Measurements from ENCODE around the gene SUSD6.

Gene SUSD6

GRCh38 chr14:69650948-69651369, 39.6 kb downstream of the SUSD6 start:
- Histone ChIP-seq H3K4me3 (ENCODE audit: insufficient read length, low read depth) (no peak overlapping the region), H3K36me3 (ENCODE audit: insufficient read depth, insufficient read length, low read length) (no peaks in the 10 kb centered on the region), H3K9ac (ENCODE audit: insufficient read length, low read depth) (no peak overlapping the region), H3K4me1 (ENCODE audit: insufficient read depth, insufficient read length) (peaks cover 5% of the 10 kb centered on the region), H3K27me3 (ENCODE audit: insufficient read depth, insufficient read length) (no peaks in the 10 kb centered on the region), H3K9me3 (ENCODE audit: insufficient read depth, low read length) (no peaks in the 10 kb centered on the region)
- TF ChIP-seq YY1 (IDR thresholded peaks at IDR 0.05; ENCODE audit: insufficient read depth, insufficient read length) = no peak
- no peak for TF ChIP-seq SUZ12 (IDR thresholded peaks at IDR 0.05; ENCODE audit: extremely low read depth, insufficient read depth, insufficient read length)
- no peak for TF ChIP-seq ZNF274 (IDR thresholded peaks at IDR 0.05; ENCODE audit: low read depth, low read length)
- no peak for DNase-seq (ENCODE audit: low read depth, low spot score)

- TF ChIP-seq ZNF274 (IDR thresholded peaks at IDR 0.05; ENCODE audit: low read depth, low read length) (no peak), SUZ12 (IDR thresholded peaks at IDR 0.05; ENCODE audit: extremely low read depth, insufficient read depth, insufficient read length) (no peak), YY1 (IDR thresholded peaks at IDR 0.05; ENCODE audit: insufficient read depth, insufficient read length) (no peak)
- H3K9ac ChIP-seq (ENCODE audit: insufficient read length, low read depth) = no peak overlapping the region
- H3K27me3 ChIP-seq (ENCODE audit: insufficient read depth, insufficient read length) = no peaks in the 10 kb centered on the region
- H3K36me3 ChIP-seq (ENCODE audit: insufficient read depth, insufficient read length, low read length) = no peaks in the 10 kb centered on the region
- DNase-seq (ENCODE audit: low read depth, low spot score) = no peak
- H3K9me3 ChIP-seq (ENCODE audit: insufficient read depth, low read length) = no peaks in the 10 kb centered on the region
- H3K4me3 ChIP-seq (ENCODE audit: insufficient read length, low read depth) = no peak overlapping the region
- H3K4me1 ChIP-seq (ENCODE audit: insufficient read depth, insufficient read length) = peaks cover 5% of the 10 kb centered on the region
These were observed 40.3 kb downstream of the SUSD6 start for GRCh38 chr14:69651664-69652063.

- no peak overlapping the region for H3K9ac ChIP-seq (ENCODE audit: insufficient read length, low read depth)
- no peak for TF ChIP-seq ZNF274 (IDR thresholded peaks at IDR 0.05; ENCODE audit: low read depth, low read length)
- no peak for TF ChIP-seq SUZ12 (IDR thresholded peaks at IDR 0.05; ENCODE audit: extremely low read depth, insufficient read depth, insufficient read length)
- no peak for TF ChIP-seq YY1 (IDR thresholded peaks at IDR 0.05; ENCODE audit: insufficient read depth, insufficient read length)
- DNase-seq (ENCODE audit: low read depth, low spot score) = no peak
- H3K4me3 ChIP-seq (ENCODE audit: insufficient read length, low read depth) = no peak overlapping the region
- peaks cover 5% of the 10 kb centered on the region for H3K4me1 ChIP-seq (ENCODE audit: insufficient read depth, insufficient read length)
- H3K36me3 ChIP-seq (ENCODE audit: insufficient read depth, insufficient read length, low read length) = no peaks in the 10 kb centered on the region
- H3K9me3 ChIP-seq (ENCODE audit: insufficient read depth, low read length) = no peaks in the 10 kb centered on the region
- H3K27me3 ChIP-seq (ENCODE audit: insufficient read depth, insufficient read length) = no peaks in the 10 kb centered on the region
These were observed 41.7 kb downstream of the SUSD6 start for GRCh38 chr14:69652942-69653684.

GRCh38 chr14:69654116-69654515, 42.7 kb downstream of the SUSD6 start:
- TF ChIP-seq YY1 (IDR thresholded peaks at IDR 0.05; ENCODE audit: insufficient read depth, insufficient read length) (no peak), ZNF274 (IDR thresholded peaks at IDR 0.05; ENCODE audit: low read depth, low read length) (no peak), SUZ12 (IDR thresholded peaks at IDR 0.05; ENCODE audit: extremely low read depth, insufficient read depth, insufficient read length) (no peak)

GRCh38 chr14:69657950-69658355, 46.6 kb downstream of the SUSD6 start:
- H3K4me3 ChIP-seq (ENCODE audit: insufficient read length, low read depth) = no peak overlapping the region
- H3K9ac ChIP-seq (ENCODE audit: insufficient read length, low read depth) = no peak overlapping the region
- no peak for TF ChIP-seq SUZ12 (IDR thresholded peaks at IDR 0.05; ENCODE audit: extremely low read depth, insufficient read depth, insufficient read length)
- TF ChIP-seq YY1 (IDR thresholded peaks at IDR 0.05; ENCODE audit: insufficient read depth, insufficient read length) = no peak
- no peak for TF ChIP-seq ZNF274 (IDR thresholded peaks at IDR 0.05; ENCODE audit: low read depth, low read length)
- H3K27me3 ChIP-seq (ENCODE audit: insufficient read depth, insufficient read length) = no peaks in the 10 kb centered on the region
- no peaks in the 10 kb centered on the region for H3K36me3 ChIP-seq (ENCODE audit: insufficient read depth, insufficient read length, low read length)
- no peak for DNase-seq (ENCODE audit: low read depth, low spot score)
- no peaks in the 10 kb centered on the region for H3K9me3 ChIP-seq (ENCODE audit: insufficient read depth, low read length)
- H3K4me1 ChIP-seq (ENCODE audit: insufficient read depth, insufficient read length) = no peaks in the 10 kb centered on the region

More at GRCh38 chr14:69654116-69654515, 42.7 kb downstream of the SUSD6 start:
- Histone ChIP-seq H3K4me1 (ENCODE audit: insufficient read depth, insufficient read length) (peaks cover 5% of the 10 kb centered on the region), H3K9ac (ENCODE audit: insufficient read length, low read depth) (no peak overlapping the region), H3K9me3 (ENCODE audit: insufficient read depth, low read length) (no peaks in the 10 kb centered on the region), H3K27me3 (ENCODE audit: insufficient read depth, insufficient read length) (no peaks in the 10 kb centered on the region), H3K36me3 (ENCODE audit: insufficient read depth, insufficient read length, low read length) (no peaks in the 10 kb centered on the region), H3K4me3 (ENCODE audit: insufficient read length, low read depth) (no peak overlapping the region)
- DNase-seq (ENCODE audit: low read depth, low spot score) = no peak

GRCh38 chr14:69658664-69659261, 47.4 kb downstream of the SUSD6 start:
- no peak for TF ChIP-seq SUZ12 (IDR thresholded peaks at IDR 0.05; ENCODE audit: extremely low read depth, insufficient read depth, insufficient read length)
- no peak for TF ChIP-seq YY1 (IDR thresholded peaks at IDR 0.05; ENCODE audit: insufficient read depth, insufficient read length)
- no peak for TF ChIP-seq ZNF274 (IDR thresholded peaks at IDR 0.05; ENCODE audit: low read depth, low read length)
- DNase-seq (ENCODE audit: low read depth, low spot score) = no peak
- H3K36me3 ChIP-seq (ENCODE audit: insufficient read depth, insufficient read length, low read length) = no peaks in the 10 kb centered on the region

More at GRCh38 chr14:69658664-69659261, 47.4 kb downstream of the SUSD6 start:
- H3K4me3 ChIP-seq (ENCODE audit: insufficient read length, low read depth) = no peak overlapping the region
- no peaks in the 10 kb centered on the region for H3K4me1 ChIP-seq (ENCODE audit: insufficient read depth, insufficient read length)
- H3K9ac ChIP-seq (ENCODE audit: insufficient read length, low read depth) = no peak overlapping the region
- no peaks in the 10 kb centered on the region for H3K9me3 ChIP-seq (ENCODE audit: insufficient read depth, low read length)
- no peaks in the 10 kb centered on the region for H3K27me3 ChIP-seq (ENCODE audit: insufficient read depth, insufficient read length)

All from NT2/D1 (cell line).